Midbrain (tissue), 1 donor: ENCODE measurements around the gene MOGAT1.
"Not testable (repeated sequence)": the region's sequence is repeated elsewhere in the genome, so short reads cannot be mapped to it uniquely, and the experiment has no call there.

Experiments used
- DNase-seq: peaks from one replicate; lab custom pipeline; 2025; lab: John Stamatoyannopoulos, UW

Gene MOGAT1

DNA sequence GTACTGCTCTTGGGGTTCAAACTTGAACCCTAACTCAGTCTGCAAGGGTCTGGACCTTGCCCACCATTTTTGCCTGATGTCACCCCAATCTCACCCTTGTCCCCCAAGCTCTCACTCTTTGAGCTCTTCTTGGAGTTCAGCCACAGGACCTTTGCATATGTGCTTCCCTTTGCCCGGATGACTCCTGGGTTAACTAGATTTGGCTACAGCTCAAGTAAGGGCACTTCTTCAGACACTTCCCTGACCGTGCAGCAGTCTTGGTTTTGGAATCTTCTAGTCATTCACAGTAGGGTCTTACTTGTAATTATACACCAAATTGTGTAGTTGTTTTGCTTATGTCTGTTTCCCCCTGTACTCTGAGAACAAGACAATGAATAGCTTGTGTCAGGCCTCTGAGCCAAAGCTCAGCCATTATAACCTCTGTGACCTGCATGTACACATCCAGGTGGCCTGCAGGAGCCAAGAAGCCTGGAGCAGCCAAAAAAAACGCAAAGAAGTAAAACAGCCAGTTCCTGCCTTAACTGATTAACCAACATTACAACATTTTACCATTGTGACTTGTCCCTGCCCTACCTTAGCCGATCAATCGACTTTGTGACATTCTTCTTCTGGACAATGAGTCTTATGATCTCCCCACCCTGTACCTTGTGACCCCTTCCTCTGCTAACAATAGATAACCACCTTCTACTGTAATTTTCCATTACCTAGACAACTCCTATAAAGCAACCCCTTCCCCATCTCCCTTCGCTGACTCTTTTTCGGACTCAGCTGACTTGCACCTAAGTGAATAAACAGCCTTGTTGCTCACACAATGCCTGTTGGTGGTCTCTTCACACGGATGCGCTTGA lies 1.0 kb upstream of the MOGAT1 start:
- no peak for DNase-seq

DNA sequence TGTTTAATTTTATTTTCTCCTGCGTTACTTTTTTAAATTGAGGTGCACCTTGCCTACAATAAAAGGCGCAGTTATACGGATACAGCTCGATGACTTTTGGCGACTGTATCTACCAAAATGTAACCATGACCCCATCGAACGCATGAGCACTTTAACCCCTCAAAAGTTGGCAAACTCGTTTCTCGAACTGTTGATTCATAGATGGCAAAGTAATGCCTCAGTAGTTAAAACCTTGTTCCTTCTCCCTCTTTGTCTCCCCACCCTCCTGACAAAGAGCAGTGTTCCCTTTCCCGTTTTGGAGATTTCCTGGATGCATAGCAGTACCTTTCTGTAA lies 577 bp downstream of the MOGAT1 start:
- no peak for DNase-seq

DNA sequence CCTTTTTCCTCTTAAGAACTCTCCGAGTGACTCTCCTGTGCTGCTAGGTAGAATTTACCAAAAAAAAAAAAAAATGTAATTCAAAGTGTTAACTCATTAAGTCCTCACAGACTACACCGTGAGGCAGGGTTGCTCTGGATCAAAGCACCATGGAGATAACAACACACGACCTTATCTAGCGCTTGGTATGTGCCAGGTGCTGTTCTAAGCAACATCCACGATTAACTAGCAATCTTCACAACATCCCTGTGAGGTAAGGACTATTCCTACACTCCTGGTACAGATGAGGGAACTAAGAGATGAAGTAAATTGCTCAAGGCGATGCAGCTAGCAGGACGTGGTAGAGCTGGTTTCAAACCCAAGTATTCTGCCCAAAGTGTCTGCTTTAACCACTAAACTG lies 1.8 kb downstream of the MOGAT1 start:
- DNase-seq: no peak

DNA sequence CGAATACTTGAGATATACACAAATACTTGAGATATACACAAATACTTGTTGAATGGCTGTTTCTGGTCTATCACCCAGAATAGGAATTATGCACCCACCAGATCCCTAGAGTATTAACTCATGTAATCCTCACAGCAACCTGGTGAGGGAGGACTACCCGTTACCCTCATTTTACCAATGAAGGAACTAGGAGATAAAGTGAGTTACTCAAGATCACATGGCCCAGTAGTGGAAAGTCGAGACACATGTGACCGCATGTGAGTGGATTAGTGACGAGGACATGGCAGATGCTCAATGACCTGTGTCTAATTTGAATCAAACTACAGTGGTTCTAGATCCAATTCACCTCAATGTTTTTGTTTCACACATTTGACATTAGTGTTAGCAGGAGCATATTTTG lies 2.4 kb downstream of the MOGAT1 start:
- no peak for DNase-seq

DNA sequence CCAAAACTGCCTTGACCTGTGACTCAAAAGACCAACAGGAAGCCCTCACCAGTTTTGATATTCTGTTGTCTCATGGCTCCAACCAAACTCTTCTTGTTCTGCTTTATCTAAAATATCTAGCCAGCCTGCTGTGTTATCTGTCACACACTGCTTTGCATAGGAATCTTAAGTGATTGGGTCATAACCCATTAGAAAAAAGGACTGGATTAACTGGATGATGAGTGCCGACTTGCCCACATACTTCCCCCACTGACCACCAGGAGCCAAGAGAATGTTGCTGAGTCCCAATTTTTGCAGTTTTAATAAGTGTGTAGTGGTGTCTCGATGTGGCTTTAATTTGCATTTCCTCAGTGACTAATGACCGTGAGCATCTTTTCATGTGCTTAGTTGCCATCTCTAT lies 6.5 kb downstream of the MOGAT1 start:
- no peak for DNase-seq

DNA sequence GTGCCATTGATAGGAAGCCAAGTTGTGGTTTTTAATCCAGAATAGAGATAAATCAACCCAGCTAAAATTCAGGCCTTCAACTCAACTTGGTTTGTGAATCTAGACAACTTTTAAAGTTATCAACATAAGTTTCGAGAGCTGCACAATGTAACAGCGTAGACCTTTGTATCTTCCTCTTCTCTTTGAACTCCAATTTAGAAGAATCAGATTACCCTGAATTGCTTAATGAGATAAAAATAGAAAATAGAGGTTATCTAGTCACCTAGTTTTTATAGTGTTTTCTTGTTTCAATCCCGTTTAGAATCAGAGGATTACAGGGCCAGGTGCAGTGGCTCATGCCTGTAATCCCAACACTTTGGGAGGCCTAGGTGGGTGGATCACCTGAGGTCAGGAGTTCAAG lies 12.3 kb downstream of the MOGAT1 start:
- no peak for DNase-seq

DNA sequence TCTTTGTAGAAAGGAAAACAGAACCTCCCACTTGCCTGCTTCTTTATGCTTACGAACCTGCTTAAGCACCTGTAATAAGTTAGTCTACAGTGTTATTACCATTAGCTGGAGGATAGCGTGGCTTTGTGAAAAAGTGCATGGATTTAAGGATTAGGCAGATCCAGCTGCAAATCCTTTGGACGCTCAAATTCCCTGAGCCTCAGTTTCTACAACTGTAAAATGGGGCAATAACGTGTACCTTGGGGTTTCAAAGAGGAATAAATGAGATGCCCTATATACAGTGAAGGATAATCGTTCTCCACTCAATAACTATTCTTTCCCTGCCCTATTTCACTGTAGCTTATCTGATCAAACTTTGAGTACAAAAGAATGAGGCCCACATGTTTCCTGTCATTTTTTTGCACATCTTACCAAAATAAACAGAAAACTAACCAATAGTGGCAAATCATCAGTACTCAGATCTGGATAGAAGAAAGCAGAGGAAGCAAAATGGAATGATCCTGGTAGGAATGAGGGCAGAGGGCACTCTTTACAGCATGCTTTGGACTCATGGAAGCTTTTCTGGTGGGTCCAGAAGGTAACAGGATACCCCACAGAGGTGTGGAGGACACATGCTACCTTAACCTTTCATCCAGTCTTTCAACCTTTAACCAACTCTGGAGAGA lies 14.8 kb downstream of the MOGAT1 start:
- DNase-seq: no peak

DNA sequence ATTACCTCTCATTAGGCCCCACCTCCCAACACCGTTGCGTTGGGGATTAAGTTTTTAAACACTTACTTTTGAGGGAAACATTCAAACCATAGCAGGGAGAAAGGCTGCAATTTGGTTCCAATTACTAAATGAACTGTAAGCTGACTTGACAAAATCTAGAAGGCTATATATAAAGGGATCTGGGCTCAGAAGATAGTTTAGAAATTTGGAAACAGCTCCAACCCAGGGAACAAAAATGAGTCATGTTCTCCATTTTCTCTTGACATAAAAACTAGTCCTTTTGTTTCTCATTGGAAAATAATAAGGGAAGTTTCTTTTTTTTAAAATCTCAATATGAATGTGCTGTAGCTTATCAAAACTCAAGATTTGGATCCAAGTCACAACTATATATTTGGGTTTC lies 17.5 kb downstream of the MOGAT1 start:
- no peak for DNase-seq

DNA sequence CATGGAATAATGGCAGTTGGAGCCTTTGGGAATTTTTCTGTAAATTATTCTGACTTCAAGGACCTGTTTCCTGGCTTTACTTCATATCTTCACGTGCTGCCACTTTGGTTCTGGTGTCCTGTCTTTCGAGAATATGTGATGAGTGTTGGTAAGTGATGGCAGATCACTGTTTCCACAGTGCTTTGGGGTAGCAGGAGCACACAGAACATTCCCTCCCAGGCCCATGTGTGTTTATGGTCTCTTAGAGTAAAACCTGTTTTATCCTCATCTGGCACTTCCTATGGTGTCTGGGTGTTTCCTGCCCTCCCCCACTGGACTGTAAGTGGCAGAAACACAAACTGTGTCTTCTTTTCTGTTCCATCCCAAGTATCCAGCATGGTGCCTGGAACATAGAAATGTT lies 17.9 kb downstream of the MOGAT1 start:
- no peak for DNase-seq

DNA sequence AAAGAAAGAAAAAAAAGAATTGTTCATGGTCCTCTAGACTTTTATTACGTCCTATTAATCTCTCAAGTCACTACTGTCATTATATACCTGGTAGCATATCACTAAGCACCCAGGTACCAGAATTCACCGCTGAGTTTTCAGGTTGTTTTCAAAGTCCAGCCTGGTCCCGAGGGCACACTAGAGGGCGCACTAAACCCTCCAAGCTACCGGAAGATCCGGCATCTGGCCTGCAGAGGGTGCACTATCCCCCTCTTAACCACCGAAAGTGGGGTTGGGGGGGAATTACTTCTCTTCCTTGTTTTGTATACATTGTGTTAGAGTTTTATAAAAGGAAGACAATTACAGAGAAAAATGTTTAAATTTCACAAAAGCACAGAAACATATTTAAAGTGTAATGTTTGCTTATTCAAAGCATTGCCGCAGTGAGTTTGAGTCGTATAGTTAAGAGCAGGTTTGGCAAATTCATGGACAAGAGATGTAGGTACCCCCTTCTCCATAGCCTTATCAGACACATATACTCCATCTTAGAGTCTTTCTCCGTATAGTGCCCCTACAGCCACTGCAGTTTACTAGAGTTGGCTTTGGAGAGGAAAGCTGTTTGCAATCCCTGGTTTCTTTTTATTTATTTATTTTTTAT lies 19.2 kb downstream of the MOGAT1 start:
- peak; percentile 73 for DNase-seq

DNA sequence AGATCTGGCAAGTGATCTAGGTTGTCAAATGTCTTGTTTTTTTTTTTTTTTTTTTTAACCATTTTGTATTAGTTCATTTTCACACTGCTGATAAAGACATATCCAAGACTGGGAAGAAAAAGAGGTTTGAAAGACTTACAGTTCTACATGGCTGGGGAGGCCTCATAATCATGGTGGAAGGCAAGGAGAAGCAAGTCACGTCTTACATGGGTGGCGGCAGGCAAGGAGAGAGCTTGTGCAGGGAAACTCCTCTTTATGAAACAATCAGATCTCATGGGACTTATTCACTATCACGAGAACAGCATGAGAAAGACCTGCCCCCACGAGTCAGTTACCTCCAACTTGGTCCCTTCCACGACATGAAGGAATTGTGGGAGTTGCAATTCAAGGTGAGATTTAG lies 22.0 kb downstream of the MOGAT1 start:
- DNase-seq: not testable (repeated sequence)

DNA sequence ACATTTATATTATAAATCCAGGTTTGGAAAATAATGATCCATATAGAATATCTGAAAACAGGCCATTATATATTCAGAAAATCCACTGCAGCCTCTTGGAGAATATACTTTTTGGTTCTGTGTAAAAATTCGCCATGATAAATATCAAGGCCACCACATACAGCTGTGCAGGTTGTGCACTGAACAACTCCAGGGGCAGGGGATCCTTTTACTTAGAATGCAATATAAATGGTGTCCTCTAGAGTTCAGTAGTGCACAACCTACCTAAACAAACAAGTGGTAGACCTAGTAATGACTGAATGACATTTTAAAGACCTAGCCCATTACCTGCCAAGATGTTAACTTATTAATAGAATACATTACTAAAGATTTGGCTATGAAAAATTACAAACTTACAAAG lies 22.4 kb downstream of the MOGAT1 start:
- no peak for DNase-seq

DNA sequence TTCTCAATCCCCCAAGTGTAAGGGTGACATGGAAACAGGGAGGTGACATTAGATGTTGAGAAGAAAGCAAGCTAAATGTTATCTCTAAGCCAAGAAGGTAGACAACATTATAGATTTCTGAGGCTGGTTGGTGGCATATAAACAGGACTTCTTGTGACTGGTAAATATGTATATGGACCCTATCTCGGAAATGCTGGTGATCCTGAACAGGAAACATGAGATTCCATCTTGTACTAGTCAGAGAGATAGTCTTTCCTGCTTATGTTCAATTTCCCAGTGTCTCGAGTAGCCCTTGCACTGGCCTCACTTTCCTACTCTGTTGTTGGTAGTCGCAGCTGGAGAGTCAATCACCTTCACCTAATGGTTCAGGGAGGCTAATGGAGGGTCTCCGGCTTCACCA lies 26.8 kb downstream of the MOGAT1 start:
- no peak for DNase-seq

DNA sequence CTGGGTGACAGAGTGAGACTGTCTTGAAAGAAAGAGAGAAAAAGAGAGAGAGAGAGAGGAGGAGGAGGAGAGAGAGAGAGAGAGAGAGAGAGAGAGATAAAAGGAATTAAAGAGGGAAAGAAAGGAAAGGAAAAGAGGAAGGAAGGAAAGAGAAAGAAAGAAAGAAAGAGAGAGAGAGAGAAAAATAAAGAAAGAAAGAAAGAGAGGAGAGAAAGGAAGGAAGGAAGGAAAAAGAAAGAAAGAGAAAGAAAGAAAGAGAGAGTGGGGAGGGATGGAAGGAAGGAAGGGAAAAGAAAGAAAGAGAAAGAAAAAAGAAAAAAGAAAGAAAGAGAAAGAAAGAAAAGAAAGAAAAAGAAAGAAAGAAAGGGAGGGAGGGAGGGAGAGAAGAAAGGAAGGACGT lies 29.8 kb downstream of the MOGAT1 start:
- no peak for DNase-seq

DNA sequence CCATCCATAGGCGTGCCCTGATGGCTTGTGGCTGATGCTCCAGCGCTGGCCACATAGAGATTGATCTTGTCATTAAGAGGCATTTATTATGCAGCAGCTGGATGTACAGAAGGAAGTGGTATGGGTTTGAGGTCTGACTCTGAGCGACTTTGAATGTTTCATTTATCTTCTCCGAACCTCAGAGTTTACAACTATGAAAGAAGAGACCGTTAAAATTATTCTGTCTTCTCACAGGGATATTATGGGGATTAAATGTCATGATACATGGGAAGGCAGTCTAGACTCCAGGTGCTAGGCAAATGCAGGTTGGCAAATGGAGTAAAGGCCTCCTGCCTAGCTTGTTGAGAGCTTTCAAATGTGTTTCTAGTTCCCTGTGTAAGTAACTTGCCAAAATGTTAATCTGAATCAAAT lies 30.3 kb downstream of the MOGAT1 start:
- no peak for DNase-seq

DNA sequence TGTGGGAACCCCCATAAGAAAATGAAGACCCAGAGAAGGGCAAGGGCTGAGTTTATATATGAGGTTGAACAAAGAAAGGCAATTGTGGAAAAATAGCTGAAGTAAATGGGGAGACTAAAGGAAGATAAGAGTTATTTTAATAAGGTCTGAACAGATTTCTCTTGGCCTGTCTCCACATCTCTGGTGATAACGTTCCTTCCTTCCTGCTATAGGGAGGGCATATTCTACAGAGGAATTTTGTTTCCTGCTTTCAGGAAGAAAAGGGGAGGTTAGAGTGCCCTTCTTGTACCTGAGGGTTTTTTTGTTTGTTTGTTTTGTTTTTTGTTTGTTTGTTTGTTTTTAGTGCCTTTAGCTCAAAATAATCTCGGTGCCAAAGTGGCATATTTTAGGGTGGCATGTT lies 31.6 kb downstream of the MOGAT1 start:
- DNase-seq: no peak

DNA sequence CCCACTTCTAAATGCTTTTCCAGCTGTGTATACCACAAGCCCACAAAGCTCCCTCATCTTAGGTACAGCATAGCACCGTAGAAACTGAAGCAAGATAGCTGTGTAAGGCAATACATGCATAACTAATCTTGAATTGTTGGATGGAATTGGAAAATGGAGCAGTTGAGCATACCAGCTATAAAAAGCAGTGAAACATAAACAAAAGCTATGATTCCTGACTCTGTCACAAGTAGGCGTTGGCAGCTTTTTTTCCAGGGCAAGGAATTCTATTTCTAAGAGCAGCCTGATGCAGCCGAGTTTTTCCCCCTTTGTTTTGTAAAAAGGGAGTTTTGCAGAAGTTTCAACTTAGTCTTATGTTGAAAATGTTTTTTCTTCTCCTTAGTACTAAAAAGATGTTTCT lies 32.4 kb downstream of the MOGAT1 start:
- DNase-seq: no peak

DNA sequence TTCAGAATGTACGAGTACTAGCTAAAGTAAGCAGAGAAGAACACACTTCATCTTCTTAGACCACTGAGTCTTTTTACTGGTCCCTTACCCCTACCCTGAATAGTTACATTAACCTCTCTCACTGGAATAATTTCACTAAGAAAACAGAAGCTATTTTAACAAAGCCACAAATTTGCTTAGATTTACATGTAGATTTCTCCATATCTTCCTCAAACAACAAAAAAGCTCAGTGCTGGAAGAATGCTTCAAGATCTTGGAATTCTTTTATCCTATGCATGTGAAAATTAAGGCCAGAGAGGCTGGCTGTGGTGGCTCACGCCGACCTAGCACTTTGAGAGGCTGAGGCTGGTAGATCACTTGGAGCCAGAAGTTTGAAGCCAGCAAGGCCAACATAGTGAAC lies 35.2 kb downstream of the MOGAT1 start:
- no peak for DNase-seq

DNA sequence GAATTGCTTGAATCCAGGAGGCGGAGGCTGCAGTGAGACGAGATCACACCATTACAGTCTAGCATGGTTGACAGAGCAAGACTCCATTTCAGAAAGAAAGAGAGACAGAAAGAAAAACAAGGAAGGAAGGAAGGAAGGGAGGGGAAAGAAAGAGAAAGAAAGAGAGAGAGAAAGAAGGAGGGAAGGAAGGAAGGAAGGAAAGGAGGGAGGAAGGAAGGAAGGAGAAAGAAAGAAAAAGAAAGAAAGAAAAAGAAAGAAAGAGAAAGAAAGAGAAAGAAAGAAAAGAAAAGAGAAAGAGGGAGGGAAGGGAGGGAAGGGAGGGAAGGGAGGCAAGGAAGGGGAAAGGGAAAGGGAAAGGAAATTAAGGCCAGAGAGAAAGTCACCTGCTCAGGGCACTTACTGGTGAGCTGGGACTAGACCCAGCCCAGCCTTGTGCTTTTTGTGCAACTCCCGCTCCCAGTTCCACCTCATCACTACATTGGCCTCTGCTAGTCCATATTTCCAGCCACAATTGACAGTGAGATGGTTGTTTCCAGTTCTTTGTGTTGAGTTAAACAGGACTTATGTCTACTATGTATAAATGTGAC lies 35.7 kb downstream of the MOGAT1 start:
- no peak for DNase-seq

DNA sequence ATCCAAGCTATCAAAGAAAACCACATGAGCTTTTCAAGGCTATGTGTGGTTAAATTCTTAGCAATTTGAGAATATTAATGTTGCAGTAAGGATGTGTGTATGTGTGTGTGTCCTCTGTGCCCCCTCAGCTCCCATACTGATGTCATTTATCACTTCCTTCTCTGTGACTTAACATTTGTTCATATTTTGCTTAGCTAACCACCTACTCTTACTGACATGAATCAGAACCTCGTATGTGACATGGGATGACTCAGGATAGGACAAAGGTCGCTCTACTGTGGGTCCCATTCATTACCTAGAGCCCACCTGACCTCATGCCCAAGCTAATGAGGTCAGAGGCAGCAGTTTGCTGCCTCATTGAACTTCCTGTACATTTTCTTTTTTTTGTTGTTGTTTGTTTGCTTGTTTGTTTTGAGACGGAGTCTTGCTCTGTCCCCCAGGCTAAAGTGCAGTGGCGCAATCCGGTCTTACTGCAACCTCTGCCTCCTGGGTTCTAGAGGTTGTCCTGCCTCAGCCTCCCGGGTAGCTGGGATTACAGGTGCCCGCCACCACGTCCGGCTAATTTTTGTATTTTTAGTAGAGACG lies 36.3 kb downstream of the MOGAT1 start:
- no peak for DNase-seq

DNA sequence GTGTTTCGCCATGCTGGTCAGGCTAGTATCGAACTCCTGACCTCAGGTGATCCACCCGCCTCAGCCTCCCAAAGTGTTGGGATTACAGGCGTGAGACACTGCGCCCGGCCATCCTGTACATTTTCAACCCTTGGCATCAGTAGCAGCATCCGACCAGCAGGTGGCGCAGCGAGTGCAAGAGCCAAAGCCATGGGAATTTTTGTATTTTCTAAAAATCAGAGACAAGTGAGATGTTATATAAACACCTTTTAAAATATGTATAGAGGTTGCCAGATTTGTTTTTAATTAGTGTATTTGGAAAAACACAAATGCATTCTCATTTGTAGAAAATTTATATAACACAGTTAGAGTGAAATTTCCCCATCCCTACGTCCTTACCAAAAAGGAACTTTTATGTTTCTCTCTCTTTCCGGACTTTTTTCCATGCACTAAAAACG lies 36.8 kb downstream of the MOGAT1 start:
- peak; percentile 85 for DNase-seq

DNA sequence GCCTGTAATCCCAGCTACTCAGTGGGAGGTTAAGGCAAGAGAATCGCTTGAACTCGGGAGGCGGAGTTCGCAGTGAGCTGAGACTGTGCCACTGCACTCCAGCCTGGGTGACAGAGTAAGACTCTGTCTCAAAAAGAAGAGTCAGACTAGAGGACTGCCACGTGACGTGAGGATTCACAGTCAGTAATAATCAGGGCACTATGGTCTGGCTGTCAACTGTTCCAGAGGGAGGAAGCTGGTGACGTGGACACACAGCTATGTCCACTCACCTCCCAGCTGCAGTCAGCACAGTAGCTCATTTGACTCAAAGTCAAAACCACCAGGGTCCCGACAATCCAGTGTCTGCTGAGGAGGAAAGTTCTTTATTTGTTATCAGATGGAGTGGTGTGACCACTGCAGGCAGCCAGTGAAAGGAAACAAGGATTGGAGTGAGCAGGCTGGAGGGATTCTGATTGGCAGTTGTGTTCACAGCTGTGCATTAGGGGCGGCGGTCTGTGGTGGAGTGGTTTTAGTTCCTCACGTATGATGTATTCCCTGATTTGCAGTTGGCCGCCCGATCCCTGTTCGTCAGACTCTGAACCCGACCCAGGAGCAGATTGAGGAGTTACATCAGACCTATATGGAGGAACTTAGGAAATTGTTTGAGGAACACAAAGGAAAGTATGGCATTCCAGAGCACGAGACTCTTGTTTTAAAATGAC lies 37.9 kb downstream of the MOGAT1 start:
- peak; percentile 65 for DNase-seq
